Erythroblast (primary cell): ENCODE results near the gene GK.

Experiments used
- GATA1 ChIP-seq: IDR thresholded peaks from 2 replicates; pipeline ENCODE4 v1.6.1; 2011; ENCODE audit warnings: low read depth, mild to moderate bottlenecking, control low read depth, low read length, moderate library complexity
- POLR2A ChIP-seq: IDR thresholded peaks from 2 replicates; pipeline ENCODE4 v1.6.1; 2011; ENCODE audit warnings: mild to moderate bottlenecking, low read length

- no peak for TF ChIP-seq POLR2A
- TF ChIP-seq GATA1: no peak
These were observed 53.1 kb downstream of the GK start for GRCh38 chrX:30706216-30706775.
